Measurements from ENCODE around the gene TIMM22.

DNA sequence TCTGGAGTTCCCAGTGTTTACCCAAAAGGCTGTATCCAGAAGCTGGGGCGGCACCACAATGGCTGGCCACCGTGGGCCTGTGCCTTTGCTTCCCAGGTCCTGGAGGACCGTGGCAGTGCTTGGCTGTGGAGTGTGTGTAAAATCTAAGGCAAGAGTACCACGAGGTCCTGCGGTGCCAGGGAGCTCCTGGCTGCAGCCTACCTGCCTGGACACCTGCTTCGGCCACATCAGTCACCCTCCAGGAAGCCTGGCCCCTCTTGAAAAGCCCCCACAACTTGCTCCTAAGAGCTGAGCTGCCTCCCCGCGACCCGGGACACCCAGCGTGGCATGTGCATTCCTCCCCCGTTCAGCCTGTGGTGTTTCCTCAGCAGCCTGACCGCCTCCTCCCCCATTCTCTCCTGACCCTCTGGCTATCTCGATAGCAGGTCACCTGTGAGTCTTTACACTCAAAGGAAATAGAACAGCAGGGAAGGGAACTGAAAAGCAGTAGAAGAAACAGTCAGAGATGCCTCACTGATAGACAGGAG is 7.9 kb downstream of the TIMM22 start:
- no peak for TF ChIP-seq GATA2 (IDR thresholded peaks at IDR 0.05; ENCODE audit: low read depth, low read length)
- TF ChIP-seq GATA3 (IDR thresholded peaks at IDR 0.05; ENCODE audit: low read depth, low read length): no peak
